NCI-H2081 (cell line): Measurements from ENCODE around the gene PPP1R16B.

Experiments used
- DNase-seq, 2 experiments: peaks; one replicate each; lab custom pipeline; 2025; lab: John Stamatoyannopoulos, UW

Gene PPP1R16B

GRCh38 chr20:38805502-38805957, at the start of gene PPP1R16B:
PPP1R16B (plus strand) TSS chr20:38805697; CDS start chr20:38835926, 30,229 bp downstream.
- DNase-seq: no peak

GRCh38 chr20:38757145-38757775, 48.2 kb upstream of the PPP1R16B start:
- no peak for DNase-seq

- no peak for DNase-seq
These were observed 46.4 kb upstream of the PPP1R16B start for GRCh38 chr20:38759106-38759505.

- no peak for DNase-seq
These were observed 44.5 kb upstream of the PPP1R16B start for GRCh38 chr20:38760978-38761377.

- DNase-seq: no peak
These were observed 43.3 kb upstream of the PPP1R16B start for GRCh38 chr20:38762174-38762573.

- DNase-seq: no peak
These were observed 41.9 kb upstream of the PPP1R16B start for GRCh38 chr20:38763616-38764015.

GRCh38 chr20:38764567-38765318, 40.8 kb upstream of the PPP1R16B start:
- DNase-seq: no peak

GRCh38 chr20:38766071-38766470, 39.4 kb upstream of the PPP1R16B start:
- no peak for DNase-seq

GRCh38 chr20:38769376-38770295, 35.9 kb upstream of the PPP1R16B start:
- DNase-seq: no peak

- DNase-seq: no peak
These were observed 35.0 kb upstream of the PPP1R16B start for GRCh38 chr20:38770546-38770945.

GRCh38 chr20:38770970-38771369, 34.5 kb upstream of the PPP1R16B start:
- DNase-seq: no peak

- DNase-seq: no peak
These were observed 33.9 kb upstream of the PPP1R16B start for GRCh38 chr20:38771621-38772020.

GRCh38 chr20:38774167-38774566, 31.3 kb upstream of the PPP1R16B start:
- no peak for DNase-seq

- no peak for DNase-seq
These were observed 29.1 kb upstream of the PPP1R16B start for GRCh38 chr20:38776363-38776762.

GRCh38 chr20:38779247-38780097, 26.0 kb upstream of the PPP1R16B start:
- DNase-seq: no peak

- no peak for DNase-seq
These were observed 23.2 kb upstream of the PPP1R16B start for GRCh38 chr20:38782275-38782674.

GRCh38 chr20:38787870-38788269, 17.6 kb upstream of the PPP1R16B start:
- no peak for DNase-seq

- no peak for DNase-seq
These were observed 15.8 kb upstream of the PPP1R16B start for GRCh38 chr20:38789503-38790199.

- peak; percentile 66 to 69 for DNase-seq
These were observed 15.1 kb upstream of the PPP1R16B start for GRCh38 chr20:38790200-38791053.

GRCh38 chr20:38791291-38791690, 14.2 kb upstream of the PPP1R16B start:
- no peak for DNase-seq
